CD4-positive, CD25-positive, alpha-beta regulatory T cell (primary cell): Measurements from ENCODE around the gene MYL5. TPM values are rescaled to one million over a fixed set of nuclear protein-coding genes. Genes with fewer than 3 reads are reported as not detected.
A peak's percentile ranks its signal among the peaks of the same experiment; 100 is the strongest.

Experiments
- ATAC-seq, 2 donors: fragments of 150-1000 bp; cut with Tn5 transposase; one replicate each; pipeline ENCODE4 v1.10.0; 2021; ENCODE audit warnings: low read depth in 2 of 2, moderate number of reproducible peaks in 2 of 2, moderate library complexity in 1 of 2
- DNase-seq, 3 donors: peaks; one replicate each; pipeline versions ENCODE4 v3.0.0 to v3.0.0-alpha.2; 2012 to 2022; ENCODE audit warnings: mixed read lengths in 1 of 3
- H3K27ac ChIP-seq: one replicate; pipeline ENCODE4 v1.7.0; 2013; ENCODE audit warnings: mild to moderate bottlenecking, low read length; ENCODE audit not compliant: insufficient read depth, poor library complexity, severe bottlenecking
- H3K27me3 ChIP-seq: one replicate; pipeline ENCODE4 v1.7.0; 2013; ENCODE audit warnings: low read length; ENCODE audit not compliant: control insufficient read depth, insufficient read depth
- H3K36me3 ChIP-seq: one replicate; pipeline ENCODE4 v1.7.0; 2013; ENCODE audit warnings: mild to moderate bottlenecking, low read length, moderate library complexity; ENCODE audit not compliant: control insufficient read depth, insufficient read depth
- H3K4me1 ChIP-seq: 2 replicates; pipeline ENCODE4 v1.7.0; 2013; ENCODE audit warnings: mild to moderate bottlenecking, low read length; ENCODE audit not compliant: insufficient read depth, control insufficient read depth, poor library complexity, severe bottlenecking
- H3K4me3 ChIP-seq: one replicate; pipeline ENCODE4 v1.7.0; 2013; ENCODE audit warnings: low read depth, mild to moderate bottlenecking, low read length, moderate library complexity
- H3K9me3 ChIP-seq, 2 experiments: 1 replicate in 1 of 2; 2 replicates in 1 of 2; pipeline ENCODE4 v1.7.0; 2013; ENCODE audit warnings: low read length in 2 of 2, mild to moderate bottlenecking in 1 of 2, moderate library complexity in 1 of 2; ENCODE audit not compliant: control insufficient read depth in 2 of 2
- H3K27ac Mint-ChIP-seq, 3 donors: one replicate each; pipeline ENCODE4 v1.8.0; 2020 to 2022; ENCODE audit warnings: mild to moderate bottlenecking in 3 of 3, mixed read lengths in 3 of 3, moderate library complexity in 2 of 3
- H3K27me3 Mint-ChIP-seq: one replicate; pipeline ENCODE4 v1.8.0; 2022; ENCODE audit warnings: mild to moderate bottlenecking, mixed read lengths
- H3K36me3 Mint-ChIP-seq: one replicate; pipeline ENCODE4 v1.8.0; 2020; ENCODE audit warnings: mixed read lengths
- H3K4me1 Mint-ChIP-seq, 4 donors: one replicate each; pipeline ENCODE4 v1.8.0; 2020 to 2022; ENCODE audit warnings: mixed read lengths in 4 of 4, mild to moderate bottlenecking in 1 of 4
- H3K4me3 Mint-ChIP-seq, 4 donors: one replicate each; pipeline ENCODE4 v1.8.0; 2020 to 2022; ENCODE audit warnings: mild to moderate bottlenecking in 4 of 4, mixed read lengths in 4 of 4, moderate library complexity in 3 of 4
- H3K9me3 Mint-ChIP-seq, 7 donors: one replicate each; pipeline ENCODE4 v1.8.0; 2020 to 2022; ENCODE audit warnings: mixed read lengths in 7 of 7, mild to moderate bottlenecking in 3 of 7, moderate library complexity in 2 of 7
- polyA plus RNA-seq, 4 donors: library from polyadenylated mRNA; unstranded; fragments of 300-500 nt; fragmentation: Illumina TruSeq; gene quantifications; one replicate each; pipeline ENCODE4 v1.2.3, GENCODE V29; 2021
- total RNA-seq: library from RNA; stranded (reverse); gene quantifications from one replicate; pipeline ENCODE4 v1.2.3, GENCODE V29; 2022

The MYL5 gene
- total and polyA plus RNA-seq, 5 donors from 2014 or later: 3.3 to 13.9 (median 4.7) TPM

- Histone ChIP-seq H3K4me1 (no peaks in the 10 kb centered on the region), H3K36me3 (no peaks in the 10 kb centered on the region), H3K9me3 (no peaks in the 10 kb centered on the region), H3K4me3 (no peak overlapping the region), H3K27me3 (no peaks in the 10 kb centered on the region), H3K27ac (no peak overlapping the region)
- Mint-ChIP-seq H3K4me1 (no peaks in the 10 kb centered on the region), H3K27me3 (no peaks in the 10 kb centered on the region), H3K9me3 (no peaks in the 10 kb centered on the region), H3K27ac (no peak overlapping the region), H3K36me3 (peaks cover 17% of the 10 kb centered on the region), H3K4me3 (no peak overlapping the region)
- DNase-seq (no peak), ATAC-seq (no peak)
Observed at GRCh38 chr4:657338-657833, 17.0 kb upstream of the MYL5 start.

GRCh38 chr4:657834-658667 is 16.3 kb upstream of the MYL5 start:
- no peaks in the 10 kb centered on the region for H3K4me1 Mint-ChIP-seq
- Histone ChIP-seq H3K27ac (no peak overlapping the region), H3K36me3 (no peaks in the 10 kb centered on the region), H3K4me3 (no peak overlapping the region), H3K9me3 (no peaks in the 10 kb centered on the region), H3K27me3 (no peaks in the 10 kb centered on the region), H3K4me1 (peaks cover 2% of the 10 kb centered on the region)
- peaks cover 17% of the 10 kb centered on the region for H3K36me3 Mint-ChIP-seq
- no peaks in the 10 kb centered on the region for H3K27me3 Mint-ChIP-seq
- no peak for ATAC-seq
- DNase-seq: no peak
- H3K27ac Mint-ChIP-seq: no peak overlapping the region
- no peak overlapping the region for H3K4me3 Mint-ChIP-seq
- no peaks in the 10 kb centered on the region for H3K9me3 Mint-ChIP-seq

- H3K4me3 ChIP-seq: no peak overlapping the region
- H3K27ac Mint-ChIP-seq: no peak overlapping the region
- H3K4me1 ChIP-seq: peaks cover 8% of the 10 kb centered on the region
- ATAC-seq (no peak), DNase-seq (no peak)
- peaks cover 0 to under 1% (median 0%) of the 10 kb centered on the region in 7 donors for H3K9me3 Mint-ChIP-seq
- peaks cover 0 to 1% (median 0%) of the 10 kb centered on the region in 4 donors for H3K4me1 Mint-ChIP-seq
- peak overlapping the region in 1 of 4 donors; percentile 67 for H3K4me3 Mint-ChIP-seq
- no peaks in the 10 kb centered on the region for H3K36me3 ChIP-seq
- no peaks in the 10 kb centered on the region for H3K27me3 Mint-ChIP-seq
- no peaks in the 10 kb centered on the region for H3K9me3 ChIP-seq
- H3K27ac ChIP-seq: no peak overlapping the region
- no peaks in the 10 kb centered on the region for H3K27me3 ChIP-seq
- peaks cover 17% of the 10 kb centered on the region for H3K36me3 Mint-ChIP-seq
Observed at GRCh38 chr4:658681-659667, 15.4 kb upstream of the MYL5 start.

GRCh38 chr4:659851-660250 is 14.5 kb upstream of the MYL5 start:
- no peaks in the 10 kb centered on the region for H3K36me3 ChIP-seq
- Mint-ChIP-seq H3K36me3 (peaks cover 17% of the 10 kb centered on the region), H3K4me1 (peaks cover 0 to 9% (median 5%) of the 10 kb centered on the region in 4 donors), H3K27ac (no peak overlapping the region), H3K27me3 (no peaks in the 10 kb centered on the region), H3K4me3 (peak overlapping the region in 3 of 4 donors; percentile 52 to 85 (median 54)), H3K9me3 (peaks cover 0 to 1% (median 0%) of the 10 kb centered on the region in 7 donors)
- peaks cover 8% of the 10 kb centered on the region for H3K4me1 ChIP-seq
- ATAC-seq (no peak), DNase-seq (no peak)
- no peak overlapping the region for H3K4me3 ChIP-seq
- no peaks in the 10 kb centered on the region for H3K27me3 ChIP-seq
- no peaks in the 10 kb centered on the region for H3K9me3 ChIP-seq
- H3K27ac ChIP-seq: no peak overlapping the region

GRCh38 chr4:660401-660800 is 13.9 kb upstream of the MYL5 start:
- H3K9me3 Mint-ChIP-seq: peaks cover 0 to 1% (median 0%) of the 10 kb centered on the region in 7 donors
- H3K36me3 Mint-ChIP-seq: peaks cover 17% of the 10 kb centered on the region
- H3K27ac Mint-ChIP-seq: no peak overlapping the region
- H3K4me3 Mint-ChIP-seq: peak overlapping the region in 1 of 4 donors; percentile 85
- peaks cover 8% of the 10 kb centered on the region for H3K4me1 ChIP-seq
- no peak overlapping the region for H3K4me3 ChIP-seq
- no peaks in the 10 kb centered on the region for H3K27me3 Mint-ChIP-seq
- DNase-seq (no peak), ATAC-seq (no peak)
- no peaks in the 10 kb centered on the region for H3K36me3 ChIP-seq
- H3K9me3 ChIP-seq: no peaks in the 10 kb centered on the region
- no peaks in the 10 kb centered on the region for H3K27me3 ChIP-seq
- H3K4me1 Mint-ChIP-seq: peaks cover 0 to 14% (median 5%) of the 10 kb centered on the region in 4 donors
- H3K27ac ChIP-seq: no peak overlapping the region

- no peaks in the 10 kb centered on the region for H3K36me3 ChIP-seq
Observed at GRCh38 chr4:661231-661630, 13.1 kb upstream of the MYL5 start.

GRCh38 chr4:661881-662761 is 12.2 kb upstream of the MYL5 start:
- Mint-ChIP-seq H3K27me3 (no peaks in the 10 kb centered on the region), H3K36me3 (peaks cover 17% of the 10 kb centered on the region), H3K27ac (no peak overlapping the region), H3K4me3 (peak overlapping the region; percentile 32 to 88 (median 82)), H3K9me3 (peaks cover 0 to 1% (median 0%) of the 10 kb centered on the region in 7 donors), H3K4me1 (peaks cover 0 to 16% (median 5%) of the 10 kb centered on the region in 4 donors)
- peaks cover 8% of the 10 kb centered on the region for H3K4me1 ChIP-seq
- no peak overlapping the region for H3K4me3 ChIP-seq
- H3K9me3 ChIP-seq: no peaks in the 10 kb centered on the region
- no peak for ATAC-seq
- no peak for DNase-seq
- H3K27me3 ChIP-seq: no peaks in the 10 kb centered on the region
- no peaks in the 10 kb centered on the region for H3K36me3 ChIP-seq
- no peak overlapping the region for H3K27ac ChIP-seq

More at GRCh38 chr4:661231-661630, 13.1 kb upstream of the MYL5 start:
- peak overlapping the region in 1 of 3 donors; percentile 72 for H3K27ac Mint-ChIP-seq
- H3K4me3 Mint-ChIP-seq: peak overlapping the region in 3 of 4 donors; percentile 6 to 75 (median 32)
- Histone ChIP-seq H3K4me1 (peaks cover 8% of the 10 kb centered on the region), H3K27ac (no peak overlapping the region), H3K27me3 (no peaks in the 10 kb centered on the region), H3K4me3 (no peak overlapping the region), H3K9me3 (no peaks in the 10 kb centered on the region)
- peaks cover 0 to 16% (median 5%) of the 10 kb centered on the region in 4 donors for H3K4me1 Mint-ChIP-seq
- ATAC-seq (no peak), DNase-seq (no peak)
- H3K9me3 Mint-ChIP-seq: peaks cover 0 to 1% (median 0%) of the 10 kb centered on the region in 7 donors
- peaks cover 17% of the 10 kb centered on the region for H3K36me3 Mint-ChIP-seq
- H3K27me3 Mint-ChIP-seq: no peaks in the 10 kb centered on the region
